H1 (cell line): ENCODE measurements around the gene TRIM41. TPM values are rescaled to one million over a fixed set of nuclear protein-coding genes. Genes with fewer than 3 reads are reported as not detected.

Experiments
- CTCF ChIA-PET: fragments of 300-600 bp; sonication (Branson Sonifier 250); formaldehyde crosslinking; loops from one replicate; lab custom pipeline; 2021; ENCODE audit not compliant: partially characterized antibody; lab: Charles Lee
- POLR2A ChIA-PET: fragments of 300-600 bp; sonication (Branson Sonifier 250); formaldehyde crosslinking; loops from one replicate; lab custom pipeline; 2021; ENCODE audit warnings: inconsistent platforms; ENCODE audit not compliant: partially characterized antibody; lab: Charles Lee
- DNase-seq, 2 experiments: peaks; one replicate each; pipeline versions ENCODE4 v3.0.0 to v3.0.0-alpha.2; 2010 to 2022; ENCODE audit warnings: low spot score in 2 of 2, low read depth in 1 of 2, mixed read lengths in 1 of 2
- FAIRE-seq: peaks from 2 replicates; lab custom pipeline; 2011; peaks lifted over from hg19 to GRCh38; lab: Jason Lieb, UNC
- H2AFZ ChIP-seq: 2 replicates; pipeline ENCODE4 v1.8.1; 2012; ENCODE audit warnings: low read length, inconsistent platforms
- H2AK5ac ChIP-seq: 2 replicates; pipeline ENCODE4 v1.6.1; 2013; ENCODE audit warnings: low read depth, low read length
- H2BK120ac ChIP-seq: replicated peaks from 2 replicates; pipeline ENCODE3; 2013; ENCODE audit warnings: low read depth, low read length, inconsistent platforms
- H2BK12ac ChIP-seq: 2 replicates; pipeline ENCODE4 v1.6.1; 2013; ENCODE audit warnings: low read depth, low read length
- H2BK15ac ChIP-seq: 2 replicates; pipeline ENCODE4 v1.6.1; 2013; ENCODE audit warnings: low read length
- H2BK20ac ChIP-seq: 2 replicates; pipeline ENCODE4 v1.6.1; 2013; ENCODE audit warnings: low read length
- H2BK5ac ChIP-seq: 2 replicates; pipeline ENCODE4 v1.6.1; 2013; ENCODE audit warnings: low read depth, low read length
- H3K14ac ChIP-seq: 2 replicates; pipeline ENCODE4 v1.6.1; 2013; ENCODE audit warnings: inconsistent platforms; ENCODE audit not compliant: insufficient read length
- H3K18ac ChIP-seq: 2 replicates; pipeline ENCODE4 v1.6.1; 2013; ENCODE audit warnings: low read length; ENCODE audit errors: extremely low read depth
- H3K23ac ChIP-seq: 2 replicates; pipeline ENCODE4 v1.6.1; 2013; ENCODE audit warnings: inconsistent platforms; ENCODE audit not compliant: insufficient read length
- H3K23me2 ChIP-seq: 2 replicates; pipeline ENCODE4 v1.6.1; 2013; ENCODE audit warnings: low read depth, low read length
- H3K27ac ChIP-seq: 2 replicates; pipeline ENCODE4 v1.6.1; 2011; ENCODE audit warnings: low read depth, low read length, inconsistent platforms
- H3K27me3 ChIP-seq, 4 experiments: replicated peaks in 1 of 4; 1 replicate in 1 of 4; 2 replicates in 3 of 4; pipeline versions ENCODE4 v1.6.1 to v1.8.1; 2011 to 2013; ENCODE audit warnings: low read length in 3 of 4, mild to moderate bottlenecking in 3 of 4, inconsistent platforms in 2 of 4, mixed read lengths in 2 of 4, moderate library complexity in 1 of 4; ENCODE audit not compliant: control insufficient read depth in 3 of 4, insufficient read depth in 3 of 4; ENCODE audit errors: extremely low read depth in 1 of 4
- H3K36me3 ChIP-seq, 4 experiments: 2 replicates each; pipeline versions ENCODE4 v1.6.1 to v1.8.1; 2011 to 2013; ENCODE audit warnings: mild to moderate bottlenecking in 4 of 4, low read length in 3 of 4, moderate library complexity in 2 of 4, control low read depth in 1 of 4, inconsistent platforms in 1 of 4; ENCODE audit not compliant: insufficient read depth in 4 of 4, control insufficient read depth in 2 of 4
- H3K4ac ChIP-seq: replicated peaks from 2 replicates; pipeline ENCODE3; 2013; ENCODE audit warnings: low read length, low read depth, mixed read lengths, inconsistent platforms; ENCODE audit not compliant: insufficient read length
- H3K4me1 ChIP-seq, 4 experiments: replicated peaks in 1 of 4; 1 replicate in 1 of 4; 2 replicates in 3 of 4; pipeline versions ENCODE4 v1.6.1 to v1.8.1; 2011 to 2013; ENCODE audit warnings: low read length in 3 of 4, inconsistent platforms in 2 of 4, mixed read lengths in 1 of 4; ENCODE audit not compliant: insufficient read depth in 4 of 4, control insufficient read depth in 3 of 4
- H3K4me2 ChIP-seq, 2 experiments: 2 replicates each; pipeline versions ENCODE4 v1.6.1 to v1.8.1; 2011 to 2013; ENCODE audit warnings: low read depth in 2 of 2, low read length in 2 of 2, control low read depth in 1 of 2, inconsistent platforms in 1 of 2, mild to moderate bottlenecking in 1 of 2; ENCODE audit not compliant: insufficient read depth in 1 of 2
- H3K4me3 ChIP-seq, 4 experiments: fragments of 200-600, 300-600 bp in 1 of 4; sonication (generic), shearing (Covaris generic), sonication (Bioruptor Twin) in 1 of 4; 2 replicates each; pipeline versions ENCODE4 v1.5.1 to v1.8.1; 2011 to 2016; ENCODE audit warnings: low read length in 4 of 4, low read depth in 3 of 4, control low read depth in 2 of 4, inconsistent platforms in 2 of 4, mild to moderate bottlenecking in 2 of 4, mixed read lengths in 1 of 4, moderate library complexity in 1 of 4; ENCODE audit not compliant: insufficient read depth in 2 of 4; ENCODE audit errors: extremely low read depth in 1 of 4
- H3K56ac ChIP-seq: replicated peaks from 2 replicates; pipeline ENCODE3; 2013; ENCODE audit warnings: low read depth, mild to moderate bottlenecking, mixed read lengths, low read length, inconsistent platforms; ENCODE audit not compliant: insufficient read length
- H3K79me1 ChIP-seq: 2 replicates; pipeline ENCODE4 v1.6.1; 2013; ENCODE audit warnings: low read depth, low read length, control low read depth
- H3K79me2 ChIP-seq, 2 experiments: 2 replicates each; pipeline versions ENCODE4 v1.6.1 to v1.8.1; 2012 to 2013; ENCODE audit warnings: low read length in 2 of 2, mild to moderate bottlenecking in 2 of 2, inconsistent platforms in 1 of 2; ENCODE audit not compliant: insufficient read depth in 2 of 2, control insufficient read depth in 1 of 2
- H3K9ac ChIP-seq, 4 experiments: replicated peaks in 1 of 4; 1 replicate in 1 of 4; 2 replicates in 3 of 4; pipeline versions ENCODE4 v1.6.1 to v1.8.1; 2011 to 2013; ENCODE audit warnings: low read depth in 3 of 4, low read length in 3 of 4, control low read depth in 2 of 4, mild to moderate bottlenecking in 2 of 4, moderate library complexity in 2 of 4, inconsistent platforms in 1 of 4; ENCODE audit errors: extremely low read depth in 1 of 4
- H3K9me3 ChIP-seq, 2 experiments: 2 replicates each; pipeline versions ENCODE4 v1.6.1 to v1.8.1; 2012 to 2013; ENCODE audit warnings: mild to moderate bottlenecking in 2 of 2, moderate library complexity in 2 of 2, control low read depth in 1 of 2, inconsistent platforms in 1 of 2, low read depth in 1 of 2, low read length in 1 of 2, mixed read lengths in 1 of 2; ENCODE audit not compliant: insufficient read depth in 2 of 2
- H4K20me1 ChIP-seq, 2 experiments: replicated peaks in 1 of 2; 2 replicates each; pipeline versions ENCODE3 to v1.8.1; 2011 to 2013; ENCODE audit warnings: inconsistent platforms in 2 of 2, low read length in 2 of 2, mild to moderate bottlenecking in 1 of 2; ENCODE audit not compliant: insufficient read depth in 2 of 2, control insufficient read depth in 1 of 2
- H4K5ac ChIP-seq: 2 replicates; pipeline ENCODE4 v1.6.1; 2013; ENCODE audit warnings: low read length, low read depth, mixed read lengths, inconsistent platforms; ENCODE audit not compliant: insufficient read length
- H4K8ac ChIP-seq: 2 replicates; pipeline ENCODE4 v1.8.0; 2013; ENCODE audit warnings: mild to moderate bottlenecking, moderate library complexity, low read length, inconsistent platforms; ENCODE audit not compliant: insufficient read depth; ENCODE audit errors: extremely low read depth
- H4K91ac ChIP-seq: replicated peaks from 2 replicates; pipeline ENCODE3; 2013; ENCODE audit warnings: low read length, mixed read lengths, inconsistent platforms; ENCODE audit not compliant: insufficient read length
- CBX8 ChIP-seq: fragments of 300-800, 300-1000 bp; sonication (generic); IDR thresholded peaks from 2 replicates; pipeline ENCODE4 v1.7.1; 2016; ENCODE audit warnings: low read depth, low read length, borderline replicate concordance
- CTBP2 ChIP-seq: IDR thresholded peaks from 2 replicates; pipeline ENCODE4 v1.7.0; 2011; ENCODE audit warnings: borderline replicate concordance, mild to moderate bottlenecking, moderate library complexity, mixed read lengths, low read length; ENCODE audit not compliant: insufficient read depth, insufficient read length
- FOSL1 ChIP-seq: IDR thresholded peaks from 2 replicates; pipeline ENCODE4 v1.6.1; 2011; ENCODE audit warnings: mild to moderate bottlenecking, low read depth, low read length, moderate library complexity; ENCODE audit not compliant: insufficient read depth
- GABPA ChIP-seq: IDR thresholded peaks from 2 replicates; pipeline ENCODE4 v1.6.1; 2011; ENCODE audit warnings: mild to moderate bottlenecking, low read length, moderate library complexity, borderline replicate concordance; ENCODE audit not compliant: insufficient read depth
- GTF2F1 ChIP-seq: IDR thresholded peaks from 2 replicates; pipeline ENCODE4 v1.6.1; 2012; ENCODE audit warnings: low read depth, low read length, improper control_type of control experiment, borderline replicate concordance
- HDAC6 ChIP-seq: IDR thresholded peaks from one replicate; pipeline ENCODE4 v1.7.1; 2012; ENCODE audit warnings: low read depth, mild to moderate bottlenecking, inconsistent platforms, low read length, moderate library complexity
- JUND ChIP-seq: IDR thresholded peaks from 2 replicates; pipeline ENCODE4 v1.6.1; 2011; ENCODE audit warnings: mild to moderate bottlenecking, improper control_type of control experiment, low read length
- PHF8 ChIP-seq: fragments of 200-600 bp; sonication (generic); conservative IDR thresholded peaks from 2 replicates; pipeline ENCODE4 v1.7.1; 2012; ENCODE audit warnings: low read depth, mild to moderate bottlenecking, inconsistent platforms, low read length, moderate library complexity
- POLR2AphosphoS5 ChIP-seq: IDR thresholded peaks from 2 replicates; pipeline ENCODE4 v1.6.1; 2011; ENCODE audit warnings: low read depth, low read length
- WGBS, 2 experiments: shearing (Covaris generic) in 1 of 2; methylation state at CpG; one replicate each; pipeline versions ENCODE4 v1.1.6 to v1.1.7; 2013 to 2015; ENCODE audit warnings: low lambda C conversion rate in 2 of 2, mixed read lengths in 2 of 2, inconsistent platforms in 1 of 2, low coverage in 1 of 2, missing lambda C conversion rate in 1 of 2; ENCODE audit not compliant: insufficient replicate concordance in 2 of 2, insufficient coverage in 1 of 2, insufficient read length in 1 of 2; ENCODE audit errors: extremely low coverage in 1 of 2, missing lambda C conversion rate in 1 of 2; 5-methylcytosine and 5-hydroxymethylcytosine counted together
- polyA plus RNA-seq, 7 experiments: library from polyadenylated mRNA; depleted of rRNA in 3 of 7; stranded (reverse) in 5 of 7; unstranded in 2 of 7; fragments of >200 nt in 5 of 7; fragments of 200-250 nt in 2 of 7; gene quantifications; 1 replicate in 5 of 7; 2 replicates in 1 of 7; 4 replicates in 1 of 7; pipeline versions ENCODE4 v1.2.1 to v1.2.3, GENCODE V29; 2011 to 2013; ENCODE audit warnings: missing spikeins in 2 of 7, mixed read lengths in 2 of 7
- total RNA-seq: library from RNA; stranded (reverse); fragmentation: NEBNext Ultra II Directional; extraction: Animal tissue kit (Norgen Biotek cat#: 25700); gene quantifications from 2 replicates; pipeline ENCODE4 v1.2.1, GENCODE V29; 2021
- TF ChIP-seq, protein P1 (sequence below): IDR thresholded peaks from 2 replicates; pipeline ENCODE4 v1.6.1; 2012; ENCODE audit warnings: inconsistent platforms

Gene TRIM41
- total and polyA plus RNA-seq, 2 of the 8 experiments (the other 6 are each of a cell fraction or from before 2014, with no cell fraction given): 12.9 to 21.6 TPM

DNA sequence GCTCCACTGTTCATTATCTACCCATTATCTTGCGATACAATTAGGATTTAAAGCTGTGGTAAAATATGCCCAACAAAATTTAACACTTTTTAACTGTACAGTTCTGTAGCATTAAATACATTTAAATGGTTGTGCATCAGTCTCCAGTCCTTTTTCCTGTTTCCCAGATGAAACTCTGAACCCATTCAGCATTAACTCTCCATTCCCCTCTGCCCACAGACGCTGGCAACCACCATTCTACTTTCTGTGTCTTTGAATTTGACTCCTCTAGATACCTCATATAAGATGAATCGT lies 15.2 kb upstream of the TRIM41 start:
- Histone ChIP-seq H3K79me1 (no peaks in the 10 kb centered on the region), H3K36me3 (peaks cover 0 to 7% (median 0%) of the 10 kb centered on the region in 4 experiments; a peak in 1 of 8 replicates), H3K9ac (no peak overlapping the region), H2BK5ac (no peak overlapping the region), H3K14ac (no peak overlapping the region), H4K91ac (no peak overlapping the region), H2AFZ (no peak overlapping the region), H3K56ac (no peak overlapping the region), H3K4me2 (peak overlapping the region in 1 of 2 experiments; percentile 99; a peak in 1 of 4 replicates), H3K4me3 (no peak overlapping the region), H2BK120ac (no peak overlapping the region), H3K9me3 (no peaks in the 10 kb centered on the region), H3K23me2 (peaks cover 24% of the 10 kb centered on the region), H4K20me1 (peaks cover 0 to 2% of the 10 kb centered on the region in 2 experiments), H2BK12ac (no peak overlapping the region), H3K27me3 (peaks cover 28 to 37% (median 35%) of the 10 kb centered on the region in 4 experiments), H3K79me2 (no peaks in the 10 kb centered on the region), H3K18ac (no peak overlapping the region), H2AK5ac (no peak overlapping the region), H4K8ac (no peak overlapping the region), H3K4me1 (peaks cover 0 to 13% (median 5%) of the 10 kb centered on the region in 4 experiments; a peak in 5 of 7 replicates), H4K5ac (no peak overlapping the region), H3K4ac (no peak overlapping the region), H3K27ac (no peak overlapping the region), H3K23ac (no peak overlapping the region), H2BK15ac (no peak overlapping the region), H2BK20ac (no peak overlapping the region)
- TF ChIP-seq GABPA (no peak), HDAC6 (no peak), PHF8 (no peak), JUND (no peak), FOSL1 (no peak), POLR2AphosphoS5 (no peak), GTF2F1 (no peak), CBX8 (no peak), CTBP2 (no peak)
- TF ChIP-seq, protein P1, sequence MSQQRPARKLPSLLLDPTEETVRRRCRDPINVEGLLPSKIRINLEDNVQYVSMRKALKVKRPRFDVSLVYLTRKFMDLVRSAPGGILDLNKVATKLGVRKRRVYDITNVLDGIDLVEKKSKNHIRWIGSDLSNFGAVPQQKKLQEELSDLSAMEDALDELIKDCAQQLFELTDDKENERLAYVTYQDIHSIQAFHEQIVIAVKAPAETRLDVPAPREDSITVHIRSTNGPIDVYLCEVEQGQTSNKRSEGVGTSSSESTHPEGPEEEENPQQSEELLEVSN: no peak
- FAIRE-seq (no peak), DNase-seq (no peak)
- POLR2A ChIA-PET: interaction anchor here (1.0 to 8.4 kb wide), 6 partner anchors 14 to 53 kb away, joined by 3 to 90 read pairs (median 19); partner anchors contain the start of genes RACK1 and TRIM52
- 60% methylated on average over 3 of the region's 3 CpGs; no CpG with 5 or more reads in 1 of the 2 experiments for WGBS, 2 experiments
- CTCF ChIA-PET: interaction anchor here (1.0 to 14.5 kb wide), 6 partner anchors 8 to 35 kb away, joined by 3 to 197 read pairs (median 9); no protein-coding TSS in a partner anchor
